ENCODE measurements around the gene PTPN4. TPM values are rescaled to one million over a fixed set of nuclear protein-coding genes. Genes with fewer than 3 reads are reported as not detected.

PTPN4 gene
- total and polyA plus RNA-seq, 9 of the 15 experiments (the other 6 are each of a cell fraction or from before 2014, with no cell fraction given): 5.0 to 32.8 (median 27.3) TPM

GRCh38 chr2:119862127-119862889, 102.6 kb downstream of the PTPN4 start:
- no peak overlapping the region for H3K4me2 ChIP-seq (ENCODE audit: insufficient read depth, low read length)
- H2AFZ ChIP-seq (ENCODE audit: low read depth, low read length): no peak overlapping the region
- ATAC-seq: no peak
- DNase-seq (ENCODE audit: extremely low read depth in 1 of 4, low spot score in 3 of 4): no peak
- H3K79me2 ChIP-seq (ENCODE audit: control insufficient read depth, insufficient read depth, low read length): peaks cover 19% of the 10 kb centered on the region; the same call in 2 of the 3 replicates
- H3K9me3 ChIP-seq (replicated peaks; ENCODE audit: control insufficient read depth, insufficient read depth, low read depth, low read length): no peaks in the 10 kb centered on the region
- H3K27ac ChIP-seq (ENCODE audit: extremely low read depth, low read depth, low read length): no peak overlapping the region
- no TSS peak for BruUV-seq (replicated peaks)
- intact Hi-C loops (cut with micrococcal nuclease) (no loop called here), in situ Hi-C loops (cut with MboI) (loop anchor here (10.0 kb wide), 1 partner anchor 1672 kb away; the partner anchor contains the start of gene RNU4ATAC)
- CTCF ChIA-PET (ENCODE audit: low intra/inter-chr PET ratio): no interaction called here
- H3K36me3 ChIP-seq (ENCODE audit: control insufficient read depth, insufficient read depth, low read length): 0 out of 3 replicates have a peak, but pooled peaks cover 3% of the 10 kb centered on the region
- whole genome bisulfite sequencing (ENCODE audit: insufficient coverage, low coverage, missing lambda C conversion rate): 39% methylated on average over 3 of the region's 3 CpGs
- no peaks in the 10 kb centered on the region for H4K20me1 ChIP-seq (replicated peaks; ENCODE audit: control insufficient read depth, insufficient read depth, low read length)
- no peak overlapping the region for H3K4me3 ChIP-seq
- no peak overlapping the region for H3K9ac ChIP-seq (ENCODE audit: insufficient read depth in 1 of 2, low read depth in 2 of 2, low read length in 2 of 2)
- no peaks in the 10 kb centered on the region for H3K9me1 ChIP-seq (ENCODE audit: control insufficient read depth, insufficient read depth, low read length)
- POLR2A ChIA-PET: no interaction called here
- no peaks in the 10 kb centered on the region for H3K27me3 ChIP-seq (ENCODE audit: control insufficient read depth in 2 of 2, insufficient read depth in 2 of 2, low read length in 2 of 2)
- FAIRE-seq: no peak
- peaks cover 0 to 34% of the 10 kb centered on the region in 2 experiments; a peak in 4 of 5 replicates for H3K4me1 ChIP-seq (replicated peaks in 1 of 2; ENCODE audit: control insufficient read depth in 2 of 2, insufficient read depth in 2 of 2, low read length in 2 of 2)
- TF ChIP-seq C11orf30 (IDR thresholded peaks at IDR 0.05; ENCODE audit: low read depth) (peak; percentile 76), MAFF (IDR thresholded peaks at IDR 0.05; ENCODE audit: low read length) (peak; percentile 50), ARHGAP35 (IDR thresholded peaks at IDR 0.05; ENCODE audit: partially characterized antibody) (no peak), BACH1 (tag; IDR thresholded peaks at IDR 0.05) (no peak), ZFP1 (CRISPR knock-in tag; IDR thresholded peaks at IDR 0.05) (no peak), NFE2 (IDR thresholded peaks at IDR 0.05; ENCODE audit: low read depth) (peak; percentile 77), MEIS2 (IDR thresholded peaks at IDR 0.05; ENCODE audit: partially characterized antibody) (peak; percentile 44), ZBTB17 (CRISPR knock-in tag; IDR thresholded peaks at IDR 0.05) (0 out of 2 replicates have a peak, but pooled peaks have one; percentile 30), RREB1 (CRISPR knock-in tag; IDR thresholded peaks at IDR 0.05) (no peak), PATZ1 (CRISPR knock-in tag; IDR thresholded peaks at IDR 0.05; ENCODE audit: borderline replicate concordance) (no peak), NFE2L1 (tag; IDR thresholded peaks at IDR 0.05; ENCODE audit: borderline replicate concordance, low read depth) (peak; percentile 56; the same call in 1 of the 2 replicates), BRD4 (IDR thresholded peaks at IDR 0.05) (no peak), CAMTA2 (CRISPR knock-in tag; conservative IDR thresholded peaks at IDR 0.05) (no peak), HDAC1 (IDR thresholded peaks at IDR 0.05) (no peak)

Data from K562 (cell line).